ENCODE measurements around the gene SRM. TPM values are rescaled to one million over a fixed set of nuclear protein-coding genes. Genes with fewer than 3 reads are reported as not detected.
A peak's percentile ranks its signal among the peaks of the same experiment; 100 is the strongest.

Gene SRM
- total and polyA plus RNA-seq, 2 of the 4 experiments (the other 2 are of a cell fraction): 23.1 to 160 TPM

DNA sequence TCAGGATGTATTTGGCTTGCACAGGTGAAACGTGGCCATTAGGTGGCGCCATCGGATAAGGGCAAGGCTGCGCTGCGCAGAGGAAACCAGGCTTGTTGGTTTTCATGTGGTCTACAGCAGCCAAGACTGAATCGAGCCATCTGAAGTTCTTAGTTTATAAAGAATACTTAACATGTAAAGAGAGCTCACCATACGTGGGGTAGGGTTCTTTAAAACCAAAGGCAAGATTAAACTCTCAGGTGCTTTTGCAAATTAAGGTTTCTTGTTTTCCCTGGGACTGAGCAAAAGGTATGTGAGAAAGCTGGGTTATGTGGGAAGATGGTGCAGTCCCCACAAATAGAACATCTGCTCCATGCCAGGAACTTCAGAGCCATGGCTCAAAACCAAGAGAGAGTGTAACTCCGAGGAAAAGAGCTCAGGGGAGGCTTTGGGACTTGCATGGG, 22.1 kb downstream of the SRM start:
- H2AFZ ChIP-seq (replicated peaks; ENCODE audit: low read length, poor library complexity): no peak overlapping the region
- ChIA-PET POLR2A (ENCODE audit: unreplicated experiment) (interaction anchor here (1.0 kb wide), 1 partner anchor 22 kb away, joined by 4 read pairs; the partner anchor contains the start of gene SRM), CTCF (interaction anchor here (0.5 to 2.5 kb wide), 33 partner anchors 8 to 1111 kb away, joined by 3 to 13 read pairs (median 4); partner anchors contain the start of genes EXOSC10, MASP2 and MTOR)
- H3K27ac ChIP-seq (ENCODE audit: insufficient read depth, low read length): no peak overlapping the region
- no peak overlapping the region for H3K14ac ChIP-seq (replicated peaks; ENCODE audit: low read depth, low read length)
- no peaks in the 10 kb centered on the region for H4K20me1 ChIP-seq (ENCODE audit: insufficient read depth, low read length)
- H2BK120ac ChIP-seq (ENCODE audit: low read depth, low read length): no peak overlapping the region
- no peaks in the 10 kb centered on the region for H3K9me3 ChIP-seq (ENCODE audit: control insufficient read depth, insufficient read depth, low read length)
- no peak overlapping the region for H3K4me2 ChIP-seq (ENCODE audit: low read depth, low read length)
- H3K9ac ChIP-seq (ENCODE audit: low read depth, low read length): no peak overlapping the region
- H2BK15ac ChIP-seq (ENCODE audit: low read depth, low read length): no peak overlapping the region
- no peak overlapping the region for H4K5ac ChIP-seq (ENCODE audit: low read depth, low read length)
- TF ChIP-seq USF2 (IDR thresholded peaks at IDR 0.05; ENCODE audit: low read depth, low read length): no peak
- peak; percentile 82 for TF ChIP-seq SMC3 (IDR thresholded peaks at IDR 0.05; ENCODE audit: low read depth, low read length)
- TF ChIP-seq RFX5 (IDR thresholded peaks at IDR 0.05; ENCODE audit: low read depth, low read length): no peak
- no peak for TF ChIP-seq CEBPB (IDR thresholded peaks at IDR 0.05; ENCODE audit: low read depth, low read length)
- TF ChIP-seq NFE2L2 (IDR thresholded peaks at IDR 0.05; ENCODE audit: low read depth, low read length): no peak
- no peak for TF ChIP-seq RCOR1 (IDR thresholded peaks at IDR 0.05; ENCODE audit: insufficient replicate concordance, low read length)
- peak; percentile 99 for TF ChIP-seq CTCF (conservative IDR thresholded peaks at IDR 0.05; ENCODE audit: low read depth, low read length)
- no peak for TF ChIP-seq ELK1 (IDR thresholded peaks at IDR 0.05; ENCODE audit: borderline replicate concordance, low read depth, low read length)
- TF ChIP-seq MAZ (IDR thresholded peaks at IDR 0.05; ENCODE audit: borderline replicate concordance, low read depth, low read length): peak; percentile 30; the same call in 1 of the 2 replicates
- no peak for TF ChIP-seq FOS (IDR thresholded peaks at IDR 0.05; ENCODE audit: low read depth, low read length)
- peak; percentile 43; the same call in 1 of the 2 replicates for TF ChIP-seq MXI1 (IDR thresholded peaks at IDR 0.05; ENCODE audit: borderline replicate concordance, low read depth, low read length)
- TF ChIP-seq POLR2A (IDR thresholded peaks at IDR 0.05; ENCODE audit: low read depth, low read length): 0 out of 2 replicates have a peak, but pooled peaks have one; percentile 47
- TF ChIP-seq MAFK (IDR thresholded peaks at IDR 0.05; ENCODE audit: low read depth, low read length): no peak
- TF ChIP-seq RAD21 (IDR thresholded peaks at IDR 0.05; ENCODE audit: low read length): peak; percentile 99
- TF ChIP-seq BHLHE40 (IDR thresholded peaks at IDR 0.05; ENCODE audit: low read depth, low read length): no peak; the same call in 1 of the 2 replicates
- no peak for TF ChIP-seq CHD1 (IDR thresholded peaks at IDR 0.05; ENCODE audit: low read depth, low read length)
- no peak overlapping the region for H2BK5ac ChIP-seq (ENCODE audit: low read depth, low read length, poor library complexity, severe bottlenecking)
- H4K91ac ChIP-seq (ENCODE audit: insufficient read depth, low read depth, low read length): no peak overlapping the region
- H3K4me3 ChIP-seq (ENCODE audit: insufficient read depth, low read depth, low read length): no peak overlapping the region
- ATAC-seq (ENCODE audit: low read depth): peak; percentile 99
- dilution Hi-C loops (cut with HindIII; ENCODE audit: low sequenced_read_pairs, unreplicated experiment): no loop called here
- no TSS peak for BruUV-seq (replicated peaks)
- H3K36me3 ChIP-seq (ENCODE audit: control insufficient read depth, insufficient read depth, low read length): no peaks in the 10 kb centered on the region
- H2AK9ac ChIP-seq (replicated peaks; ENCODE audit: low read depth, low read length, poor library complexity): no peak overlapping the region
- no peak overlapping the region for H3K4ac ChIP-seq (ENCODE audit: low read depth, low read length)
- in situ Hi-C loops (cut with MboI; ENCODE audit: low sequenced_read_pairs): loop anchor here (10.0 kb wide), 1 partner anchor 607 kb away; no protein-coding TSS in a partner anchor
- peaks cover 6% of the 10 kb centered on the region for H3K27me3 ChIP-seq (ENCODE audit: control insufficient read depth, insufficient read depth, low read length)
- intact Hi-C loops (cut with micrococcal nuclease): loop anchor here (1.0 to 5.0 kb wide), 4 partner anchors 23 to 855 kb away; partner anchors contain the start of gene SRM
- WGBS, 2 experiments (ENCODE audit: extremely low coverage in 2 of 2, insufficient read length in 1 of 2): no CpG with 5 or more reads among the region's 8 CpGs
- no peaks in the 10 kb centered on the region for H3K79me1 ChIP-seq (ENCODE audit: low read depth in 1 of 2, low read length in 2 of 2)
- H2BK20ac ChIP-seq (ENCODE audit: low read depth, low read length): no peak overlapping the region
- H3K56ac ChIP-seq (ENCODE audit: extremely low read depth, insufficient read depth, low read length): no peak overlapping the region
- no peak overlapping the region for H3K23ac ChIP-seq (ENCODE audit: low read depth, low read length)
- no peak overlapping the region for H4K8ac ChIP-seq (ENCODE audit: low read depth in 2 of 2, low read length in 2 of 2)
- peak; percentile 84 for DNase-seq
- H3K9me1 ChIP-seq (ENCODE audit: insufficient read depth, low read length): no peaks in the 10 kb centered on the region
- H3K18ac ChIP-seq (ENCODE audit: low read depth, low read length): no peak overlapping the region
- no peaks in the 10 kb centered on the region for H3K4me1 ChIP-seq (ENCODE audit: control insufficient read depth, insufficient read depth, low read length)
- no peak overlapping the region for H2AK5ac ChIP-seq (ENCODE audit: low read depth, low read length)

Measured in IMR-90 (cell line).